Stimulated activated CD4-positive, alpha-beta T cell treated with anti-CD3 and anti-CD28 coated beads, Interleukin-12 subunit alpha, Interleukin-12 subunit beta, amount 100 ng/mL, for 4 hours (primary cell): ENCODE measurements around the gene MLH1.

Experiments used
- DNase-seq: peaks from one replicate; pipeline ENCODE4 v3.0.0-alpha.2; 2020

Gene MLH1

DNA sequence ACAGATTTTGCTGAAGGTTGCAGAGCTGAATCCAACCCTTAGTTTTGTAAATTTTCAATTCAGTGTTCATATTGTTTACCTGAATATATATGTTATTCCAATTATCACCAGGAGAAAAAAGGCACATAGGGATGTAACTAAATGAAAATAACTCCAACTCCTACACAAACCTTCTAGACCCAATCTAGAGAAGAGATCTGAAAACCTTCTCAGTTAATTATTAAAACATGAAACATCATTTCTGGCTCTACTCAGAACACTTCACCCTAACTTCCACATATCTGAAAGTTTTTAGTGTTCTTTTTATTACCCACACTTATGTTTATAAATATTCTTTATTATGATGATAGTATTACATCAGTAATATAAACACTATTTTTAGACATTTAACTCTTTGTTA is 104.5 kb downstream of the MLH1 start:
- no peak for DNase-seq

GRCh38 chr3:37098884-37099283 is 105.6 kb downstream of the MLH1 start:
- no peak for DNase-seq

DNA sequence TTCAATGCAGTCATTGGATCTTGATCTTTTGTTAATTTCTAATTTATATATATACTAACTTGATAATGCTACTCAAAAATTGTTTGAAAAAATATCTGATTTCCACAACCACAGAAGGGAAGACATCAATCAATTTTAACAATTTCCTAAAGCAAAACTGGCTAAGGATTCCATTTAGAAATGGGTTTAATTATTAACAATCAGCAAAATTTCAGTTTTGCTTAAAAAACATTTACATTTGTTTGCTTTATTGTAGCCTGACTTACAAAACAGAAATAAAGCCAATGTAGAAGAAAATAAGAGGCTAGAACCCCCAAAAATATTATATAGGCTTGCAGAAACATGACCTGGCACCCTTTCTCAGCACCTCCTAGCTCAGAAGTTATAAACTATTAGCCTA is 106.2 kb downstream of the MLH1 start:
- no peak for DNase-seq

DNA sequence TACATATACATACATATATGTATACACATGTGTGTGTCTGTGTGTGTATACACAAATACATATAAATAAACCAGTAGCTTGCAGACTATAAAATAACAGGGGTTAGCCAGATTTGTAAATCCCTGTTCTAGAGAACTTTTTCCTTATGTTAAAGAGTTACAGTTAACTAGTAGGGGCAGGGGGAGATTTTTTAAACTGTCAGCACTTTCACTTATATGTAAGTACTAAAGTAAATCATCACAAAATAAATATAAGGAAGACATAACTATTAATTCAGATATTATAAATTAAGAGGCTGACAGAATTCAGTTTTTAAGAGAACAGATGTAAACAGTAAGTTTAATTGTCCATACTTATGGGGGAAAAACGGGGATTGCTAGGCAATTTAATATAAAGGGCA is 107.1 kb downstream of the MLH1 start:
- DNase-seq: no peak
